Kidney tubule cell (primary cell): Measurements from ENCODE around the gene EPHA1.
A peak's percentile ranks its signal among the peaks of the same experiment; 100 is the strongest.
"Not testable (repeated sequence)": the region's sequence is repeated elsewhere in the genome, so short reads cannot be mapped to it uniquely, and the experiment has no call there.

ENCODE experiments used
- DNase-seq: peaks from one replicate; pipeline ENCODE4 v3.0.0-alpha.2; 2018; ENCODE audit warnings: low spot score

The EPHA1 gene

DNA sequence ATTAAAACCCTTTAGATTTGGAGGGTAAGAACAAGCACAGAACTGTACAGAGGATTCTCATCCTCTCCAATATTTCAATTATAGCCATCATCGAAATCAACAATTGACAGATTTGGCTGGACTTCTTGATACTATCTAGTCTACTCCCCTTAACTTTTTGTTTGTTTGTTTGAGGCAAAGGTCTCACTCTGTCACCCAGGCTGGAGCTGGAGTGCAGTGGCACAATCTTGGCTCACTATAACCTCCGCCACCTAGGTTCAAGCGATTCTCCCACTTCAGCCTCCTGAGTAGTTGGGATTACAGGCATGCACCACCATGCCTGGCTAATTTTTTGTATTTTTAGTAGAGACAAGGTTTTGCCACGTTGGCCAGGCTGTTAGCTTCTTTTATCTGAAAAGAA is 6.4 kb downstream of the EPHA1 start:
- not testable (repeated sequence) for DNase-seq

DNA sequence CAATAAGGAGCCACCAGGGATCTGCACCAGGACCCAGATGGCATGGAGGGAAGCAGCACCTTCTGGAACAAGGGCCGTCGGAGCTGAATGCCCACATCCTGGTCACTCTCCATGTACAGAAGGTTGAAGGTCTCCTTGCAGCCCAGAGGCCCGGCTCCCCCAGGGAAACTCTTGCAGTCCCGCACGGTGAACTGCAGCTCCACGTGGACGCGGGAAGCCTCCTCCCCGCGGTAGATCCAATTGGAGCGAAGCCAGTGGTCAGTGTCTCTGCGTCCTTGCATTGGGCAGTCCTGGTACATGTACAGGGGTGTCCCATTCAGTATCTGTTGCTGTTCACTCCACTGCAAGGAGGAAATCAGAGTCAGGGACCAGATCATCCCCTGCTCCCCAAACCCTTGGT is 7.4 kb downstream of the EPHA1 start:
- no peak for DNase-seq

DNA sequence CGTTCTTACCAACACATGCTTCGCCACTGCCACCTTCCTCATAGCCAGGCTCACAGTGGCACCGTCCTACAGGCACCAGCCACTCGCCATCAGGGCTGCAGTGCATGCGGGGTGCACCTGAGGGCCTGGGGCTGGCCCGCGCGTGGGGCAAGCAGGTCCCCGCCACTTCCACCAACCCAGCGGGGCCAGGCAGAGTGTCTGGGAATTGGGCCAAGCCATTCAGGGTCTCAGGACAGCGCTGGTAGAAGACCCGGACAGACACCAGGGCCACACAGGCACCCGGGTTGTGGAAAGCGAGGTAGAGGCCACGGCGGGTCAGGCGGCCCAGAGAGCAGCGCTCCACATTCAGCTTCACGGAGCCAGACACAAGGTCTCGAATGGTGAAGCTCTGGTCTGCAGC is 9.0 kb downstream of the EPHA1 start:
- no peak for DNase-seq

DNA sequence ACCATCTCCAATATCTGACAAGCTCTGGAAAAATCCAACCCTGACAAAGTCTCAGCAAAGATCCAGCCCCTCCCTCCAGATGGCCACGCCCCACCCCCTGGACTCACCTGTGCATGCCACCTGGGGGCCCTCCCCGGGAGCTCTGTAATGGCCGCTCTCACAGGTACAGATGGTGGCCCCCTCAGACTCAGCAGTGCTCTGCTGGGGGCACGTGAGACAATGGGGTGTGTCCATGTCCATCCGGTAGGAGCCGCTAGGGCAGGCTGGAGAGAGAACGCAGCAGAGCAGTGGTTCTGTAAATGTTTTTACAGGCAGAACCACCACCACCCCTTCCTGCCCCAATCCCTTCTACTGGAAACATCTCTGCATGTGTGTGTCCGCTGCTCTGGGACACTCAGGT is 9.5 kb downstream of the EPHA1 start:
- no peak for DNase-seq

DNA sequence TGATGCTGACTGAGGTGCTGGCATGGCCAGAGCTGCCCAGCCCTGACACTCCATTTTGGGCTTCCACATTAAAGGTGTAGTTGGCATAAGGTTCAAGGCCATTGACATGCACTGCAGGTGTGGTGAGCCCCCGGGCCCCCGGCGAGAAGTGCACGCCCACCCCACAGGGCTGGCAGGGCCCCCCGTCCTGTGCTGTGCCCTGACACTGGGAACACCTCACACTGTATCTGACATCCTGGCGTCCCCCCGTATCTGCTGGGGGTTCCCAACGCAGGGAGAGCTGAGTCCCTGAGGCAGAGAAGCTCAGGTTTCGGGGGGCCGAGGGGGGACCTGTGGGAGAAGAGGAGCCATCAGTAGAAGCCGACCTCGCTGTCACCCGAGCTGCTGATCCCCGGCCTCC is 10.0 kb downstream of the EPHA1 start:
- DNase-seq, result no peak

DNA sequence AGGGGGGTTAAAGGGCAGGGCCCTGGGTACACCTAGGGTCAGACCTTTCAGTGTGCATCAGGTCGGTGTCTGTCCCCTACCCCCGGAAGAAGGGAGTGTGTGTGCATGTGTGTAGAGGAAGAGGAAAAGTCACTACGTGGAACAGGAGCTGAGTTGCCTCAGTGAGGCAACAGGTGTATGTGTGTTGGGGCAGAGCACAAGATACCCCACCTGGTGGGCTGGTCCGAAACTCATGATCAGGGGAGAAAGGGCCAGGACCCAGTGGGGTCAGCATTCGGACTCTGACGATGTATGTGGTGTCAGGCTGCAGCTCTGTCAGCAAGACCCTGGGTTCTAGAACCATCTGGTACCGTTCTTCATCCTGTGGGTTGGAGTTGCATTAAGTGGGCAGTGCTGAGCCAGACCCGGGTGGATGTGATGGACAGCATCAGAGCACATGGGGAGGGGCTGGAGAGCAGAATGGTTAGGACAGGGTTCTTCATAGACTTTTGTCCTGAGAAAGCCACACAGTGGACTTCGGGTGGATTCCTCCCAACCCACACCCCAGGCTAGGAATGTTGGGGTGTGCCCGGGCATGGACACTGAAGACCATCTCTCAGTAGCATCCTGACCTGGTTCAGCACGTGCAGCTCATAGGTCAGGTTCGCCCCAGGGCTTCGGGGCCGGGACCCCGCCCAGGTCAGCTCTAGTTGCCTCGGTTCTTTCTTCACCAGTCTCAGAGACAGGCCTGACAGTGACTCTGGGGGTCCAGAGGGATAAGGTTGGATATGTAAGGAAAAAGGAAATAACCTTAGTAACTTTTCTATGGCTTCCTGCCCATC is 10.7 kb downstream of the EPHA1 start:
- DNase-seq, result no peak

DNA sequence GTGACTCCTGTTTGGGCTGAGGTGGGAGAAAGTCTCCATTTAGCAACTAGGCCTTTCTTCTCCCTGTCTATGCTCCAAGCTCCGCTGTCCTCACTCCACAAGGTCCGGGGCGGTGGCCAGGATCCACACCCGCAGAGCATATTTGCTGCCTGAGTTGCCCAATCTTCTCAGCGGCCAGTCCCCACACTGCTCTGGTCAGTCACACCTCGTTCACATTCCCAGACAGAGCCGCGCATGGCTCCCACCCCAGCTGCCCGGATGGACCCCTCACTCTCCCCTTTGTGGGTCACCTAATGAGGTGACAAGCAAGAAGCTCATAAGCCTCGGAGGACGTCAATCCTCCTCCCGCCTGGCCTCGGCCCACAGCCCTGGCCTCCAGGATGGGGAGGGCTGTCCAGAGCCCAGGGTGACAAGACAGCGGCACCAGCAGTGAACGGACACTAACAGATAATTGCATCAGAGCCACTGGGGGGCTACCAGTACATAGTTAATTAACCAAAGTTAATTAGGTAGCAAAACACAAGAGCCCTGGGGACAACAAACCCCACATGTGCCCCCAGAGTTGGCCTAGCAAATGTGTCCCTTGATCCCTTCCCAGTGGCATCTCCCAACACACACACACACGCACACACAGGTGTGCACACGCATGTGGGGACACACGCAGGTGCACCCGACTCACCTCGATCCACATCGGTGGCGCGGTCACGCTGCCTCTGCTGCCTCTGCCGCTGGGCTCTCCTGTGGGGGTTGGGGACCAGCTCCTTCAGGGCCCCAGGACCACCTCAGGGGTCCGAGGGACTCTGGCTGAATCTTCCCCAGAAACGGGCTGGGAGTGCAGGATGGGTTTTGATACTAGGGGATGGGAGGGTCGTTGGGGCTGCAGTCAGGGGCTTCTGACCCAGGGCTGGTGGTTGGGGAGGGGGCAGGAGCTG is 11.8 kb downstream of the EPHA1 start:
- no peak for DNase-seq

DNA sequence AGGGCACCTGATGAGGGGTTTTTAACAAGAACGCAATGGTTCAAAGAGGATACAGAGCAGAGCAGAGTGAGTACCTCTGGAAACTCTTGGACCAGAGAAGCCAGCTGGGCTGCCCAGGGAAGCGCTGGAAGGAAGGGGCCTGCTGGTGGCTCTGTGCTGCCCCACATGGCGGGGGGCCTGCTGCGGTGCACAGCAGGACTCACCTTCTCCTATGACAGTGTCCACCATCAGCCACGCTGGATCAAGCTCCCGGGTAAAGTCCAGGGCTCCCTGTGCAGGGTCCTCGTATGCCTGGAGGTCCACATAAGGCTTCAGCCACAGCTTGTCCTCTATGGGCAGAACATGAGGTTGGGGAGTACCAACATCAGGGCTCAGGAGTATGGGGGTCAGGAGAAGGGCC is 12.5 kb downstream of the EPHA1 start:
- DNase-seq, result no peak

DNA sequence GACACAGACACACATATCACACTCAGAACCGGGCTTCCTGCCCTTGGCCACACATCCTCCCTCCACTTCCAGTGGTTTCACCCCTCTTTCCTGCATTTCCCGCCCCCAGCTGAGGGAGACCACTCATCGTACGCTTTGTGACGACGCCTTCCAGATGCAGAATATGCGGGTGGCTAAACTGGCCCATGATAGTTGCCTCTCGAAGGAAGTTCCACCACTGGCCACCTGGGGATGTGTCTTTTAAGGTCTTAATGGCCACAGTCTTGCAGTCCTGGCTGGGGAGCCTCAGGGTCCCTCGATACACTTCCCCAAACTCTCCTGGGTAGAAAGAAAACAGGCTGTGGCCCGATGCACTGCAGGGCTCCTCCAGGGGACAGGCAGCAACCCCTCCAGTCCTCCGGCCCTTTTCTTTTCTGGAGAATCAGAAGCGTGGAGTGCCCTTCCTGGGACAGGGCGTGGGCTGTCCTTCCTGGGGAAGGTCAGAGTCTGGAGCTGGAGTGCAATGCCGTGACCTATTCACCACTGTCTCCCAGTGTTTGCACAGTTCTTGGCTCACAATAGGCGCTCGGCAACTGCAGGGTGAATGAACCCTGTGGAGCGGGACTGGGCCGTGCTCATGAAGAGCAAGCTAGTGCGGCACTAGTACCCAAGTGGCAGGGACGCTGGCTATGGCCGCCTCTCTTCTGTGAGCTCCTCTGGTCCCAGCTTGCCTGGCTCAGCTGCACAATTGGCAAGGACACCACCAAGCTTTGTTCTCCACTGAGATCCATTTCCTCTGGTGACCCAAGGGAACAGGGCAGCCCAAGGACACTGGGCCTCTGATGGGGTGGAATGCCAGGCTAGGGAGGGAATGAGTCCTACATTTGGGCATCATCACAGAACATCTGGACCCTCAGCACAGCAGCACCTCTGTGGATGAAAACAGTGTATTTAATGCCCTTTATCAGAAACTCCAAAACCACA is 13.2 kb downstream of the EPHA1 start:
- no peak for DNase-seq

DNA sequence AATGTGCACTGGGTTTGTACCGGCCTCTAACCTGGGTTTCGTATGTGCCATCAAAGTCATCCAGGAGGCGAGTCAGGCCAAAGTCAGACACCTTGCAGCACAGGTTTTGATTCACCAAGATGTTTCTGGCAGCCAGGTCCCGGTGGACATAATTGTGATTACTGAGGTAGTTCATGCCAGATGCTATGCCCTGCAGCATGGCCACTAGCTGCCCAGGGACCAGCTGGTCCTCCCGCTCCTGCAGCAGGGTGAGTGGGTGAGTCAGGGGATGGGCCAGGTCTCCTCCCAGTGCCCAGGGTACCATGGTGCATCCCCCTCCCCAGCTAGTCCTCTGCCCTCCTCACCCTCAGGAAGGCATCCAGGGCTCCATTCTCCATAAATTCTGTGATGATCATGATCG is 13.9 kb downstream of the EPHA1 start:
- no peak for DNase-seq

DNA sequence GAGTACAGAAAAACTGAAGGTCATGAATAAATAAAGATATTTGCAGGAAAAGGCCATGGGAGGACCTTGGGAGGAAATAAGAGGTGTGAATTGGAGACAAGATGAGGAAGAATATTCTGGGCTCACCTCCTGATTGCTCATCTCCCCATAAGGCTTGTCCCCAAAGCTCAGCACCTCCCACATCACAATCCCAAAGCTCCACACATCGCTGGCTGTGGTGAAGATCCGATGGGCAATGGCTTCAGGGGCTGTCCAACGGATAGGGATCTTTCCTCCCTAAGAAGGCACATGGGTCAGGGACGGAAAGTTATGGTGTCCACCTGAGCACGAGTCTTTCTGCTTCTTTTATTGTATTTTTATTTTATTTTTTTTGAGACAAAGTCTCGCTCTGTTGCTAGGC is 14.6 kb downstream of the EPHA1 start:
- no peak for DNase-seq

DNA sequence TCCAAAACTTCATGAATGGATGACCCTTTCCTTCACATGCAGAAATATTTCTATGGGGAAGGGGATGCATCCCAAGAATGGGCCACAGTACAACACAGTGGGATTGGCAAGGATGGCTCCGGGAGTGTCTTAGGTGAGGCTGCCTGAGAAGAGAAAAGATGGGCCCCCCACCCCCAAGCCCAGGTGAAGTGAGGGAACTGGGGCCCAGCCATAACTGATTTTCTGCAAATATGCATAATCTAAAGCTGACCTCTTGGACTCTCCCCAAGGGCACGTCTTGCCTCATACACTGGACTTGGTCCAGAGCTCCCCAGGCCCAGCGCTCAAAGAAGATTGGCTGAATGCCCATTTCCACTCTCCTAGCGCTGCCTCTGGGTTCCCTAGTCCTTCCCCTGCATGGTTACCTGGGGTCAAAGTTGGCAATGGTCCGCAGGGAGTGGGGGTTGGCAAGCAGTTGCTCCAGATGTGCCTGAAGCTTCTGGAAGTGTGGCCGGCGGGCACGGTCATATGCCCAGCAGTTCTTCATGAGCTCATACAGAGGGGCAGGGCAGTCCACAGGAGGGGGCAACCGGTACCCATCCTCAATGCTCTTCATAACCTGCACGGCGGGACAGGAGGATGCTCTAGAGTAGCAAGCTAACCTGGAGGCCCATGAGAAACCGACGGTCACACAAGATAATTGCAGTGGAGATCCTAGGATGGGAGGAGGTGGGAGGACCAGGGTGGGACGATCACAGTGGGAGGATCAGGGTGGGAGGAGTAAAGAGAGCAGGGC is 15.2 kb downstream of the EPHA1 start:
- no peak for DNase-seq

DNA sequence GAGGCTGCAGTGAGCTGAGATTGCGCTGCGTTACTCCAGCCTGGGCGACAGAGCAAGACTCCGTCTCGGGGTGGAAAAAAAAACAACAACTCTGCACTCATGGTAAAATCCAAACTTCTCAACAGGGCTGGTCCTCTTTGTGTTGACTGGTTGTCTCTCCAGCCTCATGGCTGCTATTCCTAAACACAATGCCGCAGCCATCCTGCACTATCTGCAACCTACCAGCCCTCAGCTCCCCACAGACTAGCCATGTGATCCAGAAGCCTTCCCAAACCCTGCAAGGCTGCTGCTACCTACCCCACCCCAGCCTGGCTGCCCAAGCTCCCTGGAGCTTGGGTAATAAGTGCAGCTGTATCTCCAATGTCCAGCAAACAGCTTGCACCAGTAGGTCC is 15.8 kb downstream of the EPHA1 start:
- no peak for DNase-seq

DNA sequence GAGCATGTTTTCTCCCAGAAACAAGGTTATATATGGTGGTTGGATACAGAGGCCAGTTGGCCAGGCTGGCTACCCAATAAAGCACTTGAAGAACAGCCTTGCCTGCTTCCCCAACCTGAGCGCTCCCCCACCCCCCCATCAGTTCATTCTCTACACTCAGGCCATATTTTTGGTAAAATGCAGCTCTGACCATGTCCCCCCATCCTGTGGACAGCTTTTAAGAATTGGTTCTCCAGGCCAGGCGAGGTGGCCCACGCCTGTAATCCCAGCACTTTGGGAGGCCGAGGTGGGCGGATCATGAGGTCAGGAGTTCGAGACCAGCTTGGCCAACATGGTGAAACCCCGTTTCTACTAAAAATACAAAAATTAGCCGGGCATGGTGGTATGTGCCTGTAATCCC is 16.2 kb downstream of the EPHA1 start:
- not testable (repeated sequence) for DNase-seq

DNA sequence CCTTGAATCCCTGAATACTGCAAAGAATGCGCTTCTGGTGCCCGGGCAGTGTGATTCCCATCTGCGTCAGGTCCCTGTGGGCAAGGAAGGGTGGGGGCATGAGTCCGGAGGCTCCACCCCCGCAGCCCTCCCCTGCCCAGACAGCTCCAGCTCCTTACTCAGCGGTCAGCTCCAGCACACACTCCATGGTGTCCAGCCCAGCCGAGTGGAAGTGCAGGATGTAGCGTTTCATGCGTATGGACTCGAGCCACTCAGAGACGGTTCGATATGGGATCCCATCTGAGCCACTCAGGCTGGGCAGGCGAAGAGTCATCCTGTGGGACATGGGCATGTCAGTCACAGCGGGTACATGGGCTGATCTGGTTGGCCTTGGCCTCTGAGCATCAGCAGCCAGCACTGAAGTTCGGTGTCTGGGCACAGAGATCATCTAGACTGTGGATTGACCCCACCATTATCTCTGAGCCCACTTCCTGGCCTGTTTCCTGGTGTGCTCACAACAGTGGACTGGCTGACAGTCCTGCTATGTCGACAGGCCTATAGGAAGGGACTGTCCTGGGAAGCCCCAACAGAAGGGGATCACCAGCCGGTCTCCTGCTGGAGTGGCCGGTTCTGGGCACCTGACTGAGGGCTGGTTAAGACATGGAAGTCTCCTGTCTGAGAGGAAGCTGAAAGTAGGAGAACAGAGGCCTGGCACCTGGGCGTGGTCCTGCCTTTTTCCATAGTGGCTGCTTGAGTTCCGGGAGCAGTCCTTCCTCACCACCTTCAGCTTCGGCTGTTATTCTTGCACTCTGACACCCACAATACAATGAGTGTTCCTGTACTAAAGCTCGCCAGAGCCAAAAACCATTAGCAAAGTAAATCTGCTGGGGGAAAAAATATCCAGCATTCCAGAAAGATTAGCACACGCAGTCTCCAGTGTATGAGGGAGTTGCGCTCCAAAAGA is 16.9 kb downstream of the EPHA1 start:
- DNase-seq, result peak; percentile 58

DNA sequence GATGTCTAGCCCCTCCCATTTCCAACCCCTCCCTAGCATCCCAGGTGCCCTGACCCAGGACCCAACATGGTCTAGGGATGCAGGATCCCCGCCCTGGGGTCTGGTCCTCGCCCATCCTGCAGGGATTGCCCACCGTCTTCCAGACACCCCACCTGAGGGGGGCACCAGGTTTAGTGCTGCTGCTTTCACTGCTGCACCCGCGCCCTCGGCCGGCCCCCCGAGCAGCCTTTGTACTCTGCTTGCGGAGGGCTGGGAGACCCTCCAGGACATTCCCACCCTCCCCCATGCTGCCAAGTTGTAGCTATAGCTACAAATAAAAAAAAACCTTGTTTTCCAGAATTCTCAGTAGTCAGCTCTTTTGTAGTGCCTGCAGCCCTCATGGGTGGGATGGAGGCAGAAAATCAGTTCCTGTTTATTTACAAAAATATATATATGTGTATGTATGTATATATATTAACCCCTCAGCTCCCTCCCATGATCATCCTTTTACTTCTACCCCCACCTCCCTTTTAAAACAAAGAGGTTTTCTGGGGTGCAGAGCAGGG is 17.8 kb downstream of the EPHA1 start:
- no peak for DNase-seq

DNA sequence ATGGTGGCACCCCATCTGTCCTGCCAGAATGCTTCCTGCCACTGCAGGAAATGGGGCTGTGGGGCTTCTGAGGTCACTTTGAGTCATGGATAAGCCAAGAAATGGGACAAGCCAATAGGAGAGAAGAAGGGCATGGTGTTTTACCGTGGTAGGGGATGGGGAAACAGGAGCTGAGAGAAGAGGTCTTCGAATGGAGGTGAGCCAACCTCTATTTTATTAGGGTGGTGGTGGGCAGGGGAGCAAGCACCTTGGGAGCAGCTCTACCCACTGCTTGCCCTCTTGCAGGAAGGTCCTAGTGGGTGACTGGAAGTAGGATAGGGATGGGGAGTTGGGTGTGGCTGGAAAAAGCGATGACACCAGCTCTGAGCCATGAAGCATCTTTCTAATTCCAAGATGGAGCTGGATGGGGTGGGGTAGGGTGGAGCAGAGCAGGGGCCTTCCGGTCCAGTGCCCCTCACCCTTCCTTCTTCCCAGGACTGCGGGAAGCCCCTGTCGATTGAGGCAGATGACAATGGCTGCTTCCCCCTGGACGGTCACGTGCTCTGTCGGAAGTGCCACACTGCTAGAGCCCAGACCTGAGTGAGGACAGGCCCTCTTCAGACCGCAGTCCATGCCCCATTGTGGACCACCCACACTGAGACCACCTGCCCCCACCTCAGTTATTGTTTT is 18.4 kb downstream of the EPHA1 start:
- DNase-seq, result no peak

DNA sequence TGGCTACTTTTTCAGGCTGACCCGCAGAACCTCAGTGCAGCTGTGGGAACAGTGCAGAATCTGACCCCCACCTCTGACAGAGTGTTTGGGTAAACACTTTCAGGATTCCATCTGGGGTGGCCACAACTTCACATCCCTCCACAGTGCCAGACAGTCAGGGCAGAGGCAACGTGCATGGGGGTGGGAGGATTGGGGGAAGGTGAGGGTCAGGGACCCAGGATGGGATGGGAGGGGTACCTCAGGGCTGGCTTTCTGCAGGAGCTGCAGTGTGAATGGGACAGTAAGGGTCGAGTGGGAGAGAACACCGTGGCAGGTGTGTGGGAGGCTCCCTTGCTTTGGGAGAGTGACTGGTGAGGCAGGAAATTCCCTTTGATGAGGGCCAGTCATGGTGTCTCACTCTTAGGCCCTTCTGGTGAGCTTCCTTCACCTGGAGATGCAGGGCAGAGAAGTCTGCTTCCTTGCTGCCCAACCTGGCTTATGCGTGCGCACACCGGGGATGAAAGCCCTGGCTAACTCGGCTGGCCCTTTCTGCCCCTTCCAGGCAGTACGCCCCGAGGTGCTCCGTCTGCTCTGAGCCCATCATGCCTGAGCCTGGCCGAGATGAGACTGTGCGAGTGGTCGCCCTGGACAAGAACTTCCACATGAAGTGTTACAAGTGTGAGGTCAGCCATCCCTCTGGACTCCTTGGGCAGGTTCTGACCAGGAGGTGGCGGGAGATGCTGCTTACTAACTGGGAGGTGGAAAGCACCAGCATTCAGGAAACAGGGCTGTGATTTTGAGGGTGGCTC is 19.1 kb downstream of the EPHA1 start:
- no peak for DNase-seq
